ENCODE results near the gene MAST2.
"Not testable (repeated sequence)": the region's sequence is repeated elsewhere in the genome, so short reads cannot be mapped to it uniquely, and the experiment has no call there.

The MAST2 gene

DNA sequence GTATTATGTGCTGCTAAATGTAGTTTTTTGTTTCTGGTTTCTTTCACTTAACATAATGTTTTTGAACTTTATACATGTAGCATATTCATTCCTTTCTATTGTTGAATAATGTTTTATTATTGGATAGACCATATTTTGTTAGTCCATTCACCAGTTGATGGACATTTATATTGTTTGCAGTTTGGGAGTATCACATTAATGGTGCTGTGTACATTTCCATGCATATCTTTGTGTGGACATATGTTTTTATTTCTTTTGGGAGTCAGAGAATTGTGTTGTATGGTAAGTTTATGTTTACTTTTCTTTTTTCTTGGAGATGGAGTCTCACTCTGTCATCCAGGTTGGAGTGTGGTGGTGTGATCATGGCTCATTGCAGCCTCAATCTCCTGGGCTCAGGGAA, 134.6 kb downstream of the MAST2 start:
- DNase-seq (ENCODE audit: low spot score) = no peak

DNA sequence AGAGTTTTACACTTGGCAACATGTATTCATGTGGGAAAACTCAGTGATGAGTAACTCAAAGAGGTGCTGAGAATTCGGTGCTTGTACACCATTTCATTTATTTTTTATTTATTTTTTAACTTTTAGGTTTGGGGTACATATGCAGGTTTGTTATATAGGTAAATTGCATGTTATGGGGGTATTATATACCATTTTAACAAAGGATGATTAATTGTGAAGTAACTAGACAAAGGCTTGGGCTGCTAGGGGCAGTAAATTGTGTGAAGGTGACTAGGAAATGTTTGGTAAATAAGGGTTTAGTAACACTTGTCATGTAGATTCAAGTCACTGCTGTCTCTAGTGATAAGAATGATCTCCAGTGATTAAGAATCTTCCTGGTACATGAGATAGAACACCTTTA, 139.0 kb downstream of the MAST2 start:
- no peak for DNase-seq (ENCODE audit: low spot score)

DNA sequence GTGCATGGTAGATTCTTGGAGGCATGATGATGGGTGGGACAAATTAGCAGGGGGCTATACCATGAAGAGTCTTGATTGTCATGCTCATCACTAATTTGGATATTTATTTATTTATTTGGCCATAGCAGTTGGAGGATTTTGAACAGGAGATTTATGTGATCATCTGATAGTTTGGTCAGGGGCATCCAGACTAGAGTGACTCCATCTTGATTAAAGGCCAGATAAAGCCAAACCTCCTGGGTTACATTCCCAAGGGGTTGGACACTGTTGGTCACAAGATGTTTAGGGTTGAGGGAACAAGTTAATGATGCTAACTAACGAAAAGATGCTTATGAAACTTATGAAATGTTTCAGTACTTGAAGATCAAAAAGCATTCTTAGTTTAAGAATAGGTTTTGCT, 139.8 kb downstream of the MAST2 start:
- no peak for DNase-seq (ENCODE audit: low spot score)

DNA sequence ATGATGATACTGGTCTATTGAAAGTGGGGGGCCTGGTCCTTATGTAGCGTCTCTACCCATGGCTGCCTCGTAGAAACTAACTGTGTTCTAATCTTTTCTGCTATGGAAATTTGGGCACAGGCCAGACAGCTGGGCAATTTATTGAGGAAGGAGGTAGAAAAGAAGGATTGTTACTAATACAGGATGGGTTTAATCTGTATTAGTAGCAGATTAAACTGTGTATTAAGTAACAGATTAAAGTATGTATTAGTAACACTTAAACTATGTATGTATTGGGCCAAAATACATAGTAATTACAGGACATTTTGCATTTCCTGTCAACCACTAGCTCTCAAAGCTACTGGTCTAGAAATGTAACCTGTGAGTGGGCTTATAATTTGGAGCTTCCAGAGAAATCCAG, 142.0 kb downstream of the MAST2 start:
- peak; percentile 17 for DNase-seq (ENCODE audit: low spot score)

DNA sequence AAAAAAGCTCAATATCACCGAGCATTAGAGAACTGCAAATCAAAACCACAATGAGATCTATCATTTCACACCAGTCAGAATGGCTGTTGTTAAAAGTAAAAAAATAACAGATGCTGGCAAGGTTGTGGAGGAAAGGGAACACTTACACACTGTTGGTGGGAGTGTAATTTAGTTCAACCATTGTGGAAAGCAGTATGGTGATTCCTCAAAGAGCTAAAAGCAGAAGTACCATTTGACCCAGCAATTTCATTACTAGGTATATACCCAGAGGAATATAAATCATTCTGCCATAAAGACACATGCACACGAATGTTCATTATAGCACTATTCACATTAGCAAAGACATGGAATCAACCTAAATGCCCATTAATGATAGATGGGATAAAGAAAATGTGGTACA, 146.1 kb downstream of the MAST2 start:
- not testable (repeated sequence) for DNase-seq (ENCODE audit: low spot score)

DNA sequence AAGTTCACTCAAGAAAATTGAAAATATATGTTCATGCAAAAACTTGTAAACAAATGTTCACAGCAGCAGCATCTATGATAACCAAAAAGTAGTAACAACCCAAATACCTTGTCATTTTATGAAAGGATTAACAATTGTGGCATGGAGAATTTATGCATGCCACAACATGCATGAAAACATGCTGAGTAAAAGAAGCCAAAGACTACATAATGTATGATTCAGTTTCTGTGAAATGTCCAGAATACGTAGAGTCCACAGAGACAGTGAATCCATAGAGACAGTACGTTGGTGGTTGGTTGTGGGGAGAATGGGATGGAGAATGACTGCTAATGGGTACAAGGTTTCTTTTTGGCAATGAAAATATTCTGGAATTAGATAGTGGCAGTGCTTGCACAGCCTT, 148.7 kb downstream of the MAST2 start:
- DNase-seq (ENCODE audit: low spot score) = no peak

DNA sequence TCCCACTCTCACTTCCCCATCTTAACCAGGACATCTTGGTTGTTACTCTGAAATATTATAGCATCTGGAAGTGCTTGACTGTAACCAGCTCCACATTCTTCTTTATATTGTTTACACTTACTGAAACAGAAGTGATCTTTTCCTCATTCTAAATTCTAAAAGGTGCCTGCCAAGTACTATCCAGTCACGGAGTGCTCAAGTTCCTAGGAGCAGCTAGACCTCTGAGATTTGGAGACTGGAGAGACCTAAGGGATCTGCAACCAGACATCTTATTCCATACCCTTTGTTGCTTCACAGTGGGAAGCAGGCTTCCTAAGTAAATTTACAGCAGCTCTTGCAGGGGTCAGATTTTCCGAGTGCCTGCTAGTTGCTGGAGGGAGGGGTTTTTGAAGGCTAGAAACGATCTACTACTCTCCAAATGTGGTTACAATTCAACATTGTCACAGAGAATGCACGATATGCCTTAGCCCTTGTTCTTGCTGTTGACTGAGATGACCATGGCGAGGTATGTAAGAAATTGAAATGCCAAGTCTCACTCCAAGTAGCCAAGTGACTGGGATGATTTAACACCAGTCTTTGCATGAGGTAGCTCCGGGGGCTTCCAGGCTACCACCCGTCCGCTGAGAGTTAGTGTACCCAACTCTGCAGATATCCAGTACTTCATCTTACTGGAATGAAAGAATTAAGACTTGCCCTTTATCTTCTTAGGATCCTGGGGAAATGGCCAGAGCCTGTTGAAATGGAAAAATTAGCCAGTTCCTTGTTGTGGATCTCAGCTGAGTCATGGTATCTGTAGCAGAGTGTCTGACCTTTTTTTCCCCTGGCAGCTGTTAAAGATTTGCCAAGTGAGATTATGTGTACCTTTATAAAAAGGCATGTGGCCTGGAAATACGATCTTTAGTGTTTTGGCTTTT, 150.8 kb downstream of the MAST2 start:
- peak; percentile 77 for DNase-seq (ENCODE audit: low spot score)

DNA sequence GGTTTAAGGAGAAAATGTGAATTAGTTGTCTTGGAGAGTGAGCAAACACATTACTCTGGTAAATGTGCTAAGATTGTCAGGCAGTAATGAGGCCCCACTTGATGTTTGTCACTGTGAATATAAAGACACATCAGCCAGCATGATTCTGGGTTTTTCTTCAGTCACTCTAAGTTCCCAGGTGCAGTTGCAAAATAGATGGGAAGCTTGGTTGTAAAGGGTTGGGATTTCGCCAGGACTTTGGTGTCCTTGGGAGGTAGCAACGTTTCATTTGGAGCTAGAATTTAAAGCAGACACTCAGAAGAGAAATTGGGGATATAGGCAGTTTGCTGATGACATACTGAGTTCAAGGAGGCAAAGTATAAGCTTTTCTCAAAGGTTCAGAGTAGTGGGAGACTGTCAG, 154.3 kb downstream of the MAST2 start:
- no peak for DNase-seq (ENCODE audit: low spot score)

DNA sequence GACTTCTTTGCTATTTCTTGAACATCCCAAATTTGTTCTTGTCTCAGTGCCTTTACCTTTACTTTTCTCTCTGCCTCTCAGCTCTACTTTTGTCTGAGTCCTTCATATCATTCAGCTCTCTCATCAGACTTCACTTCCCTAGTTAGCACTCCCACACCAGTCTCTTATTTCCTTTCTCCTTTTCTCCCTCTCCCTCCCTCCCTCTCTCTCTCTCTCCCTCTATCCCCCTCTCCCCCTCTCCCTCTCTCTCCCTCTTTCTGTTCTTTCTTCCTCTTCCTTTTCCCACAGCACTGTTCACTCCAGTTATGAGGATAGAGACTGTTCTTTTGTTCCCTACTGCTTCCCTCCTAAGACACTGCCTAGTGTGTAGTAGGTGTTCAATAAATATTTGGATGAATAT, 154.9 kb downstream of the MAST2 start:
- no peak for DNase-seq (ENCODE audit: low spot score)

DNA sequence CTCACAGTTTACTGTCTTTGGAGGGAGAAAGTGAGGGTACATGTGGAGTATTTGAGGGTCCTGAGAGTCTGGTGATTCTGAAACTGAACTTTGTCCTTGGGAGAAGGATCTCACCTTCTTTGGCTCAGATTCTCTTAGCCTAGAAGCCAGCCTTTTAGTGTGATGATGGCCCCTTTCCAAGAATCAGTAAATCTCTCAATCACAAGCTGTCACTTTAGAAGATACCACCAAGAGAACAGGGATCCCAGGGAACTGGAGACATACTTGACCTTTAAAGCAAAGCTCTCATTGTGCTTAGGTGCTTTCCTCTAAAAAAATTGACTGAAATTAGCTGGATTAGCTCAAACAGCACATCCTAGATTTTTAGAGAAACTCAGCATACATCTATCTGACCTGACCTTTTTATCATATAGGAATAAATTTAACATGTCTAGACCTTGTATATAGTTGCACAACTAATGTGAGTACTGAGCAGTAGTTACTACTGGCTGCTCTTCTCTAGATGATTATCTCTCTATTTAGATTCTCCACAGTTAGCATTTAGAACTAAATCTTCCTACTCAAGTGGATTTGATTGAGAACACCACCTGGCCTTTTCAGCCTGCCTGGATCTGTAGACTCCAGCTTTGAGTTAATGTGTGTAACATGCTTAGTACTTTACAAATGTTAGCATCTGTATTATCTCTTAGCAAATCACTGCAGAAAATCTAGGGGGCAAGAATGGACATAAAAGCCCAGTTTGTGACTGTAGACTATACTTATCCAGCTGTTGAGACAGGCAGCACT, 157.7 kb downstream of the MAST2 start:
- DNase-seq (ENCODE audit: low spot score) = no peak

DNA sequence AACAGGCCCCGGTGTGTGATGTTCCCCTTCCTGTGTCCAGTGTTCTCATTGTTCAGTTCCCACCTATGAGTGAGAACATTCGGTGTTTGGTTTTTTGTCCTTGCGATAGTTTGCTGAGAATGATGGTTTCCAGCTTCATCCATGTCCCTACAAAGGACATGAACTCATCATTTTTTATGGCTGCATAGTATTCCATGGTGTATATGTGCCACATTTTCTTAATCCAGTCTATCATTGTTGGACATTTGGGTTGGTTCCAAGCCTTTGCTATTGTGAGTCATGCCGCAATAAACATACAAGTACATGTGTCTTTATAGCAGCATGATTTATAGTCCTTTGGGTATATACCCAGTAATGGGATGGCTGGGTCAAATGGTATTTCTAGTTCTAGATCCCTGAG, 158.5 kb downstream of the MAST2 start:
- not testable (repeated sequence) for DNase-seq (ENCODE audit: low spot score)

DNA sequence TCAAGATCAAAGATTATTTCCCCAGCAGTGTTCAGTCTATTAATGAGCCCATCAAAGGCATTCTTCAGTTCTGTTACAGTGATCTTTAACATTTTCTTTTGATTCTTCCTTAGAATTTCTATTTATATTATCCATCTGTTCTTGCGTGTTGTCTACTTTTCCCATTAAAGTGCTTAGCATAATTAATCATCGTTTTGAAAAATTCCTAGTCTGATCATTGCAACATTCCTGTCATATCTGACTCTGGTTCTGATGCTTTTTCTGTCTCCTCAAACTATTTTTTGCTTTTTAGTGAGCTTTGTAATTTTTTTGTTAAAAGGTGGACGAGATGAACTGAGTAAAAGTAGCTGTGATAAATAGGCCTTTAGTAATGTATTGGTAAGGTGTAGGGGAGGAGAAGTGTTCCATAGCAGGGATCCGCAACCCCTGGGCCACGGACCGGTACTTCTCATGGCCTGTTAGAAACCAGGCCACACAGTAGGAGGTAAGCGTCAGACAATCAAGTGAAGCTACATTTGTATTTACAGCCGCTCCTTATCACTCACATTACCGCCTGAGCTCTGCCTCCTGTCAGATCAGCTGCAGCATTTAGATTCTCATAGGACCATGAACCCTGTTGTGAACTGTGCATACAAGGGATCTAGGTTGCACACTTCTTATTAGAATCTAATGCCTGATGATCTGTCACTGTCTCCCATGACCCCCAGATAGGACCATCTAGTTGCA, 165.7 kb downstream of the MAST2 start:
- no peak for DNase-seq (ENCODE audit: low spot score)

DNA sequence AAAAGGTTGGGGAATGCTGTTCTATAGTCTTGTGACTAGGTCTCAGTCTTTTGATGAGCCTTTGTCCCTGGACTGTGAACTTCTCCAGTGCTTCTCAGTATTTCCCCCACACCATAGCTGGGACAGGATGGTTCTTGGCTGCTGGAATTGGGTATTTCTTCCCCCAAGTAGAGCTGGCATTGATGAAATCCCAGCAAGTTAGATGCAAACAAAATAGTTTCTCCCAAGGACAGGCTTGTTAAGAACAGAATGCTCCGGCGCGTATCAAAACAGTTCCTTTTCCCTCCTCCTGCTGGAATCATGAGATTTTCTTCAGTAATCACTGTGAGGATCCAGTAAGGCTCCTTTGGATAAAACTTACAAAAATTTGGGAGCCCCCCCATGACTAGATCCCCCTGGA, 166.5 kb downstream of the MAST2 start:
- DNase-seq (ENCODE audit: low spot score) = no peak

DNA sequence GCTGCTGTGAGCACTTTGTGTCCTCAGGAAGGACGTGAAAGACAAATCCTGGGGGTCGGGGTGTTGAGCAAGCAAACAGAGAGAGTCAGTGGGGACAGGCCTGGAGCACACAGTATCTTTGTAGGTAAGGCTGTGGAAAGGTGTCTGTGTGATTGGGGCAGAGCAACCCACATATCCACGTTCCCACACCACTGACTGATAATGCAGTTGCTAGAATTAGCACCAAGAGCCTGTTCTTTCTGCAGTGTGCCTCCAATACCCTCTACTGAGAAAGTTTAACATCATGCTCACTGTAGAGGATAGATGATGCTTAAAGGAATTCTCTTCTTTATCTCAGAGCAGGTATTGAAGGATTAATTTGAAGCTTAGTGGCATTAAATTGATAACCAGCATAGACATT, 167.9 kb downstream of the MAST2 start:
- no peak for DNase-seq (ENCODE audit: low spot score)

DNA sequence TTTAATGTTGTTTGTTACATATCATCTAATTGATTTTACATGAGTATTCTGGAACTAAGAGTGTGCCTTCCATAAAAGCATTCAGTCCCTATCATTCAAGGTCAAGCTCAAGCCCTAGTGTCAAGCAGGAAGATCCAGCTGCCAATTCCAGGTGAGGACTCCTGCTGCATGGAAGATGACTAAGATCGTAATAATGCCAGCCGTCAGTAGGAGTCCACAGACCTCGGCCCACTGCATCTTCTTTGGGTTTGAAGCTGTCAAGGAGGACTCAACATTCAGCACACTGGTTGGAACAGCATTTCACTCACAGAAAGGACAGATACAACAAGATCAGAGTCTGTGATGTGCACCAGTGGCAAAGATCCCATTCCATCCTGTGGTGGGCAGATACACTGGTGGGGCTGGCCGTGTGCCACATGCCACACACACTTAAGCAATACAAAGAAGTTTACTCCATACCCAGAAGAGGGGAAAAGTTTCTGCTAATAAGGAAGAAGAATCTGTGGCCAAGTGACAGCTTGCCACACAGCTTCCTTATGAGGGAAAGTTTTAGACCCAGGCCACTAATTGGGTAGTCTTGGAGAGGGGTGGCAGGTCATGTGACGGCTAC, 168.6 kb downstream of the MAST2 start:
- DNase-seq (ENCODE audit: low spot score) = no peak

DNA sequence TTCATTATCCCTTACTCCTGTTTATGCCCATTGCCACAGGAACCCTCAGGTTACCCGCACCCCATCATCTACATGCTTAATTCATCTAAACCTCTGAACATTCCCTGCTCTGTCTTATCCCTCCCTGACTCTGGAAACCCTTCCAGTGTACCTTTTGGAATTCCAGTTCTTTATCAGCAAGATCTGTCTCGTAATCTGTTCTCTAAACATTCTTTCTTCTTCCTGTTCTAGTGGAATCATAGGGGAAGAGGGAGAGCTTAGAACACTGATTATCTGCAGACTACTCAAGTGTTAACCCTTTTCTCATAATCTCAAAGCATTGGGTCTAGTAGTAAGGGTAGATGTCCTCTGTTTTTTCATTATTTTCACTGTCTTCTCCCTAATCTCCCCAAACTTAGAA, 169.2 kb downstream of the MAST2 start:
- DNase-seq (ENCODE audit: low spot score) = no peak

DNA sequence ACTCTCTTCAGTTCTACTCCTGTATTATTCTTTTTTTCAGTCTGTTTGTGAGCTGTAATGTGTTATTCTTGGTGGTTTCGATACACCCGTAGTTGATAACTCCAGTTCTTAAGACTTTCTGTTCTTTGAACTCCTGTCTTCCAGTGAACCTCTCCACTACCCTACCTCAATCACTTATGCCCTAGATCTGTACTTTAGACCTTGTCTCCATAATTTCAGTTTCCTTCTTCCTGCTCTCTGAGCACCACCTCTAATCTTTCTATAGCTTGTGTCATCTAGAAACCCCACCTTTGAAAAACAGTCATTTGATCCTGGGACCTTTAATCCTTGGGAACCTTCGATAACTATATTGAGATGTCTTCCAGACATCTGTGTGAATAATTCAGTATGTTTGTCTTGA, 169.7 kb downstream of the MAST2 start:
- no peak for DNase-seq (ENCODE audit: low spot score)

DNA sequence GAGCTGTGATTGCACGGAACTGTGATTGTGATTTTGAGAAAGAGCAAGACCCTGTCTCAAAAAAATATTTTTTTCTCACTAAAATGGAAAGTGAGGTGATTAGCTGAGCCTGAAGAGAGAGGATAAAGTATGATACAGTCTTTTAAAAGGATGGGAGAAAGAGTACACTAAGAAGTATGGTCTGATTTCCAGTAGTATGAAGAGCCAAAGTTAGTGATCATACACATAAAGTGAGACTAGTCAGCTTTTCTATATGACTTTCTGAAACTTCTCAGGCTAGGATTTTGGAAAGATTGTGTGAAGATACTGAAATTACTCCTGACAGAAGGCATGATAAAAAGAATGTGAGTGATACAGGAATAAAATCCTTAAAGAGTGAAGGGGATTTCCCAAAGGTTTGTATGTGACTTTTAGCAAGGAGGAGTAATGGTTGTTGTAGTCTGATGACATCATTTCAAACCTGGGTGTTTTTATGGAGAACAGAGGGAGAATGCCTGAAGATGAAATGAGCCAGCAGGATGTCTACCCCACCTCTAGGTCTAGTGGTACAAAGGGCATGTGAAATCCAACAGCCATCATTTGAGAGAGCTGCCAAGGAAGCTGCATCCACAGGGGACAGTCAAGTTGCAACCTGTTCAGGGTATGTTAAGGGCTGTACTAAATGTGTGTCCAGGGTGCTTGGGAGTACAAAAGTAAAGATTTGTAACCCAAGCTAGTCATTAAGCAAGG, 171.3 kb downstream of the MAST2 start:
- no peak for DNase-seq (ENCODE audit: low spot score)

DNA sequence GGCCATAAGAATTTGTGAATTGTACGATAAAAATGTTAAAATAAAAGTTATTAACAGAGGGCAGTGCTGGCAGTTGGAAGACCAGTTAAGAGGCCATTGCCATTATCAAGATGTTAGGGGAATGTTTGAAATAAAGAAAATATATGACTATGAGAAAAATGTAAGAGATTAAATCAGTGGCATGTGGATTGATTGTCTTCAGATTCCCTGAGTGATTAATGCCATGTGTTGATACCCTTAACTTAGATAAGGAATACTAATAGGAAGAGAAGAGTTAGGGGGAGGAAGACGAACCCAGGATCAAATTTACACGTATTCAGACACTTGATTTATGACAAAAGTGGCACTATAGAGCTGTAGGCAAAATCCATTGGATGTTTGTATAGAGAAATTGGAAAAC, 173.2 kb downstream of the MAST2 start:
- DNase-seq (ENCODE audit: low spot score) = no peak

DNA sequence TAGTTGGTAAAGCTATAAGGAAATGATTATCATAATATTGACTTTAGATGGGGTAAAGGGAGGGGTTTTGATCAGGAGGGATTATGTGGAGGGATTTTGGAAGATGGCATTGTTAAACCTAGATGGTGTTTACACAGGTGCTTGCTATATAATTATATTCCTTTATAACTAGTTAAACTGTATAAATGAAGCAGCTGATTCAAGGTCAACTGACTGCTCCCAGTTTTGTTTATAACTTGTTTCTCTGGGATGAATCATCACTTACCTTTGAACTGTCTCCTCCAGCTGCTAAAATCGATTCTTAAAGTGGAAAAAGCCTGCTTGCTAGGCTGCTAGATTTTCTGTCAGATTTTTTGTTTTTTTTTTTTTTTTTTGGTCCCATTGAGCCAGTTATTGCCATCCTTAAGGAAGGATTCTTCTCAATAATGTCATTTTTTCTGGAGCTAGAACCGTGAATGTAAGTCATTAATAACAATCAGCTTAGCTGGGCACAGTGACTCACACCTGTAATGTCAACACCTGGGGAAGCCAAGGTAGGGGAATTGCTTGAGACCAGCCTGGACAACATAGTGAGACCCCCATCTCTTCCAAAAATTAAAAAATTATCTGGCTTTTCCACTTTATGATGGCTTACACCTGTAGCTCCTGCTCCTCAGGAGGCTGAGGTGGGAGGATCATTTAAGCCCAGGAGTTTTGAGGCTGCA, 175.8 kb downstream of the MAST2 start:
- no peak for DNase-seq (ENCODE audit: low spot score)

DNA sequence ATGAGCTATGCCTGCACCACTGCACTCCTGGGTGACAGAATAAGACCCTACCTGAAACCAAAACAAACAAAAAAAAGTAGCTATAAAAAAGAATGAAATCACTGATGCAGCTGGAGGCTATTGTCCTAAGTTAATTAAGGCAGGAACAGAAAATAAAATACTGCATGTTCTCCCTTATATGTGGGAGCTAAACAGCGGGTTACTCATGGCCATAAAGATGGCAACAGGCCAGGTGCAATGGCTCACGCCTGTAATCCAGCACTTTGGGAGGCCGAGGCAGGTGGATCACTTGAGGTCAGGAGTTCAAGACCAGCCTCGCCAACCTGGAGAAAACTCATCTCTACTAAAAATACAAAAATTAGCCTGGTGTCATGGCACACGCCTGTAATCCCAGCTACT, 176.4 kb downstream of the MAST2 start:
- DNase-seq (ENCODE audit: low spot score) = no peak
